H1 (cell line): ENCODE measurements around the gene KCNK4. TPM values are rescaled to one million over a fixed set of nuclear protein-coding genes. Genes with fewer than 3 reads are reported as not detected.

Source experiments
- BCL11A ChIP-seq, 2 experiments: IDR thresholded peaks; one replicate each; pipeline ENCODE4 v1.6.1; 2011; ENCODE audit warnings: low read depth in 2 of 2, low read length in 2 of 2, mild to moderate bottlenecking in 2 of 2
- CHD7 ChIP-seq: fragments of 300-600 bp; sonication (generic); IDR thresholded peaks from 2 replicates; pipeline ENCODE4 v1.7.1; 2012; ENCODE audit warnings: low read length, moderate library complexity, mild to moderate bottlenecking, inconsistent platforms; ENCODE audit not compliant: insufficient replicate concordance
- E2F6 ChIP-seq: IDR thresholded peaks from 2 replicates; pipeline ENCODE4 v1.6.1; 2012; ENCODE audit warnings: inconsistent platforms
- POLR2A ChIP-seq, 2 experiments: IDR thresholded peaks; 1 replicate in 1 of 2; 2 replicates in 1 of 2; pipeline ENCODE4 v1.6.1; 2011; ENCODE audit warnings: low read depth in 2 of 2, low read length in 2 of 2, mild to moderate bottlenecking in 2 of 2; ENCODE audit errors: control extremely low read depth in 1 of 2
- SUZ12 ChIP-seq: fragments of 200-600 bp; sonication (generic); IDR thresholded peaks from 2 replicates; pipeline ENCODE4 v1.6.1; 2012; ENCODE audit warnings: mild to moderate bottlenecking, inconsistent platforms, low read length, moderate library complexity, mixed read lengths
- ZNF274 ChIP-seq: IDR thresholded peaks from 2 replicates; pipeline ENCODE4 v1.7.0; 2012; ENCODE audit warnings: low read length, borderline replicate concordance; ENCODE audit errors: extremely low read depth
- polyA plus RNA-seq, 7 experiments: library from polyadenylated mRNA; depleted of rRNA in 3 of 7; stranded (reverse) in 5 of 7; unstranded in 2 of 7; fragments of >200 nt in 5 of 7; fragments of 200-250 nt in 2 of 7; gene quantifications; 1 replicate in 5 of 7; 2 replicates in 1 of 7; 4 replicates in 1 of 7; pipeline versions ENCODE4 v1.2.1 to v1.2.3, GENCODE V29; 2011 to 2013; ENCODE audit warnings: missing spikeins in 2 of 7, mixed read lengths in 2 of 7
- total RNA-seq: library from RNA; stranded (reverse); fragmentation: NEBNext Ultra II Directional; extraction: Animal tissue kit (Norgen Biotek cat#: 25700); gene quantifications from 2 replicates; pipeline ENCODE4 v1.2.1, GENCODE V29; 2021

KCNK4 gene
- total and polyA plus RNA-seq, 2 of the 8 experiments (the other 6 are each of a cell fraction or from before 2014, with no cell fraction given): 0.19 TPM; not detected in 1

- TF ChIP-seq CHD7 (no peak), SUZ12 (peak; percentile 63), POLR2A (IDR thresholded peaks at IDR 0.05; ENCODE audit: control extremely low read depth in 1 of 2, low read depth in 2 of 2, low read length in 2 of 2) (no peak), E2F6 (peak; percentile 77), ZNF274 (no peak), BCL11A (IDR thresholded peaks at IDR 0.05; ENCODE audit: low read depth in 2 of 2, low read length in 2 of 2) (no peak)
- TF ChIP-seq, all 59 proteins: peak for 5
Observed at GRCh38 chr11:64296830-64297698, 6.0 kb downstream of the KCNK4 start (continued).
